GM19395 (cell line): Measurements from ENCODE around the gene GK.
"Not testable (repeated sequence)": the region's sequence is repeated elsewhere in the genome, so short reads cannot be mapped to it uniquely, and the experiment has no call there.

Source experiments
- ATAC-seq: cut with Tn5 transposase; IDR thresholded peaks from one replicate; pipeline ENCODE4 v1.9.1; 2021; ENCODE audit warnings: mild to moderate bottlenecking, moderate library complexity; ENCODE audit not compliant: unreplicated experiment

Gene GK

DNA sequence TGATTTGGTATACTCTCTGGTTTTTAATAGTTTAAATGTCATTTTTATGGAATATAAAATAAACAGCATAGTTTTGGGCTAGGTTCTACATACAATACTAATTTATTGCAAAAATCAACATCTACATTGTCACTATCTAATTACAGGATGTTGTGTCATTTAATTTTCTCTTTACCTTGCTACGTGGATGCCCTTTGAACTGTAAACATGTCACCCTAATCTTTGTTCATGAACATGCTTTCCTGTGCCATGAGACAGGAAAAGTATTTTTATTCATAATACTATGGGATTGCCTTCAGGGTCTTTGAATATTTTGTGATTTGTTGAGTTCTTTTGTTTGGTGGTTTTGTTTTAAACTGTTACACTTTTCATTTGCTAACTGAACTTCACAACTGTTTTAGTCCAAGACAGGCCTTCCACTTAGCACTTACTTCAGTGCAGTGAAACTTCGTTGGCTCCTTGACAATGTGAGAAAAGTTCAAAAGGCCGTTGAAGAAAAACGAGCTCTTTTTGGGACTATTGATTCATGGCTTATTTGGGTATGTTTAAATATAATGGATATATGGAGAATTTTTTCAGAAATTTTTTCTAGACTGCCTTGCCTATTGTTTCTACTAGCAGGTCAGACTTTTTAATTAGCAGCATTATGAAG is 40.9 kb downstream of the GK start:
- no peak for ATAC-seq

DNA sequence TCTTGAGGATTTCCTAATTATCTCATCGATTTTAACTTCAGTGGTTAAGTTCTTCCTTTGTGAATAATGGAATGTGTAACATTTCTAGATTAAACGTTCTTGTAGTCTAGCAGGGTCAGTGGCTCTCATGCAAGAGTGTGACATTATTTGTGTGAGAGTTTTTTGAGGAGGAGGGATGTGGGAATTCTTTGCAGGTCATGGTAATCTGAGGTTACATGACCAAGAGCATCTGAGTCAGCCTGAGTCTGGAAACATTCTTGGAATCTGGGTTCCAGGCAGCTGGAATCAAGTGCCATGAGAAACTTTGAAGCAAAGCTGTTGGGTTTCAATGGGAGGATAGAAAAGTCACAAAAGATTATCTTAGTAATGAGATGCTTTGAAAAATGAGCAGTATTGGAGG is 49.5 kb downstream of the GK start:
- ATAC-seq: no peak

DNA sequence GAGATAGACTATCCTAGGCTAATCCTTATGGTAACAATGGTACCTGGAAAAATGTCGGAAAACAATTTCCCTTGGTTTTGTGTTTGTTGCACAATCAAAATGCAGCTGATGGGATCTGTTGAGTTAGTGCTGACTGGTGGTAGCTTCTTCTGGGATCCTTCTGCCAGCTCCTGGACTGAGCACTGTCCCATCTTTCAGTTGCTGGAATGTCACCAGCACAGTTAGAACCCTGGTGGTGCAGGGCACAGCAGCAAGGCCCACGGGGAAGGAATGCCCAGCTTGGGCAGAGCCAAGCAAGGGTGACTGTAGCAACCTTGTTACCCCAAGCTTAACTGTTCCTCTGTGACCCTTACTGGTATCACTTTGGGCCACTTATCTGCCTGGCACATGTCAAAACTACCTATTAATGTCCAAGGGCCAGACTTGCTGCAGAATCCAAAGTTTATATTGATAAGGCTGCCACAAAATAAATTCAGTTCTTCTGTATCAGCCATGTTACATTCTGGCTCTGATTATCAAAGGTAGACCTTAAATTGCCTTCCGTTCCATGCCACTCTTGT is 53.1 kb downstream of the GK start:
- ATAC-seq: no peak

DNA sequence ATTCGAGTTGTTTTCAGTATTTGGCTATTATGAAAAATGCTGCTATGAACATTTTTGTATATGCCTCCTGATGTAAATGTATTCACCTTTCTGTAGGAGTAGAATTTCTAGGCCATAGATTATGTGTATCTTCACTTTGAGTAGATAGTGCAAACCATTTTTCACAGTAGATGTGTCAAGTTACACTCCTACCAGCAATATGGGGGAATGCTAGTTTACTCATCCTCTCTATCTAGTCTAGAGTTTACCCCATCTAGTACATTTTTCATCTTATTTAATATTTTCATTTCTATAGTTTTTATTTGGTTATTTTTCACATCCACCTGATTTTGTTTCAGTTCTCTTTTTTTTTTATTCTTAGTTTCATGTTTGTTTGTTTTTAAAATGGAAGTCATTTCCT is 59.0 kb downstream of the GK start:
- no peak for ATAC-seq

DNA sequence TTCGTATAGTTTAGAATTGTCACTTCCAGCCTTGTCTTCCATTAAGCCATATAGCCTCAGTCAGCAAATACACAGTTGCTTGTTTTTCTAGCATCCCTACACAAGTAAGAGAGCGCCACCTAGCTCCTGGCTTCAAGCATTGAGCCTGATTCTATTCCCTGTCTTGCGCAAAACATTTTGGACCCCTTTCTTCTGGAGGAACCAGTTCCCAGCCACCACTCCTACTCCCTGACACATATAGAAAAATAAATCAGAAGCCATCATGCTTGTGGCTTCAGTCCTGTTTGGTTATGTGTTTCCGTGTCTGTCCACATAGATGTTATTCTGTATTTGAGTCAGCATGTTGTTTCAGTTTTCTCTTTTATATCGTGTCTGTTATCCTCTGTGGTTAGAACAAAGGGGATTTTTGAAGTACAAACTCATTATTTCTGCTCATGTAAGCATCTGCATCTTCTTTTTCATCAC is 59.9 kb downstream of the GK start:
- ATAC-seq: peak; percentile 98

DNA sequence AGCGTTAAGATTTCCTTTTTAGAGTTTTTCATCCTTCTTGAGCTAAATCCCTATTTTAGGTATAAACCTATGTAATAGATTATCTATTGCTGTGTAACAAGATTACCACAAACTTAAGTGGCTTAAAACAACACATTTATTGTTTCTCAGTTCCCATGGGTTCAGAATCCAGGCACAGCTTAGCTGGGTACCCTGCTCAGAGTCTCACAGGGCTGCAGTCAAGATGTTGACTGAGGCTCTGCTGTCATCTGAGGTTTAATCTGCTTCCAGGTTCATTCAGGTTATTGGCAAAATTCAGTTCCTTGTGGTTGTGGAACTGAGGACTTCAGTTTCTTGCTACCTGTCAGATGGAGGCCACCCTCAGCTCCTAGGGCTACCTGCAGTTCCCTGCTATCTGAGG is 60.9 kb downstream of the GK start:
- no peak for ATAC-seq

DNA sequence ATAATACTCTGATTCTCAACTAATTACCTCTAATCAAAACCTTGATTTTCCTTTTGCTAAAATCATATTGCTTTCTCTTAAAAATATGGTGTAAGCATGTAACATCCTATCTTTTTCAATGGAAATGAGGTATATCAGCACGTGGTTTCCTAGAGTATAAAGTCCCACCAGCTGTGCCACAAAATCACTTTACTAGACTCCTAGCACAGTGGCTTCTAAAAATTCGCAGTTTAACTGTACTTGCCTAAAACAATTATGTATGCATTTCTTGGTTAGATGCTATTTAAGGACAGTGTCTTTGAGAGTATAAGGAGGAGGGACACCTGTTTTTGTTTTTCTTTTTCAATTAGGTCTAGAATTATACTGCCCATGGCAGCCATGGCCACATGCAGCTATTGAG is 62.8 kb downstream of the GK start:
- ATAC-seq: no peak

DNA sequence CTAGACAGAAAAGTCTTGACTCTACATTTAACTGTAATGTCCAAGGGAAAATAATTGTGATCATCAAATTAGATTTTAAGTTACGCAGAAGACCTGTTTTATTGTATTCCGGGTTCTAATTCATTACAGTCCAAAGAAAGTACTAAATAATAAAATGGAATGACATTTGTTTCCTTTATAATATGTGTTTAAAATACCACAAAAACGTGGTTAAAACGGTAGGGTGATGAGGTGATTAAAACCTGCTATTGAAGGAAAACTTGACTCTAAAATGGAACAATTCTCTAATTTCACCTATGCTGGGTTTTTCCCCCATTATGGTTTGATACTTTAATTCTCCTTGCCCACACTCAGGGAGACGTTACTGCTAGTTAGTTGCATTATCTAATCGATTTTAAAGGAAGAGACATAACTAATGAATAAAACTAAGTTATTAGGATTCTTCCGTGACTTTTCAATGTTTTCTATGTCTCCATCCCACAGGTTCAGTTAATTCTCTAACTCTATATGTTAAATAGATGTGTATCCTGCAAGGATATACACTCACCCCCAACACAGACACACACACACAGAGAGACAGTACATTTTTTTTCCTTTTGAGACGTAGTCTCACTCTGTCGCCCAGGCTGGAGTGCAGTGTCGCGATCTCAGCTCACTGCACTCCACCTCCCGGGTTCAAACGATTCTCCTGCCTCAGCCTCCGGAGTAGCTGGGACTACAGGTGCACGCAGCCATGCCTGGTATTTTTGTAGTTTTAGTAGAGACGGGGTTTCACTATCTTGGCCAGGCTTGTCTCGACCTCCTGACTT is 80.8 kb downstream of the GK start:
- no peak for ATAC-seq

DNA sequence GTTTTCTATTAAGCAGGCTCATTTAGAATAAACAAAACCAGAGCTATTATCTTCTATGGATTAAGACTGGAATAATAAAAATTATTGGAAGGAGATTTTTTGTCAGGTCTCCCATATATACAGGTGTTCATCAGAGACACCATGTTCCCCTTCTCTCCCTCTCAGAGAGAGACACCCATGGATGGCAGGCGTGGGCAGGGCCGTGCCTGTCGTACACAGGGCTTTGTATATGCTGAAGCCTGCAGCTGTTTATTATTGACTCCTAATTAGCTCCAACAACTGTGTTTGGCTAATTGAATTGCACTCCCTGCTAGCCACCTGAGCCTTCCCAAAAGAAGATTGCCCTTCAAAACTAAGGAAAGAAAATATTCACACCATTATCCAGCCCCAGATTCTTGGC is 81.6 kb downstream of the GK start:
- ATAC-seq: no peak

DNA sequence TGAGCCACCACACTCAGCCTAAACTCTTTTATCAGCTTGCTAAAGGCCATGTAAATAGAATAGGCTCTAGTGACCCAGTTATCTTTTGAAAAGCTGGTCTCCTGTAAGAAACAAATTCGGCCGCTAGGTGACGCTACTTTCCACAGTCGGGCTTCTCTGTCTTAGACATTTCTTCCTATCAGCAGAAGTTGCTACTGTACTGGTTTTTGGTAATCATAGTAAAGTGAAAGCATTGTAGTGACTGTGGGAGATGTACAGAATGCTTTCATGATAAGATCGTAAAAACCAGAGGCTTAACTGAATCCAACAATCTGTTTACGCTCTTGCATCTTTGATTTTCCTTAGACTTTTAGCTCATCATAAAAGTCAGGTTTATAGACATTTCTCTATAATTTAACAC is 82.6 kb downstream of the GK start:
- peak; percentile 94 for ATAC-seq

DNA sequence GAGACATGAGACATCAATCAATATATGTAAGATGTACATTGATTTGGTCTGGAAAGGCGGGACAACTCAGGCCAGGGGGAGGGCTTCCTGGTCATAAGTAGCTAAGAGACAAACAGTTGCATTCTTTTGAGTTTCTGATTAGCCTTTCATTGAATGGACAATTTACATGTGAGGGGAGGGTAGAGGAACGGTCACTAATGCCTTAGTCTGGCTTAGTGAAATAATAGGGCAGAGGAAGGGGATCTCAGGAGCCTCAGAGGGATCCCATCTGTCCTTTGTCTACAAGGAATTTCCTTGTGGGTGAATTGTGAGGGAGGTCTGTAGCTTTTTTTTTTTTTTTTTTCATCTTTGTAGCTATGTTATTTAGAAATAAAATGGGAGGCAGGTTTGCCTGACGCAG is 88.3 kb downstream of the GK start:
- ATAC-seq: no peak

DNA sequence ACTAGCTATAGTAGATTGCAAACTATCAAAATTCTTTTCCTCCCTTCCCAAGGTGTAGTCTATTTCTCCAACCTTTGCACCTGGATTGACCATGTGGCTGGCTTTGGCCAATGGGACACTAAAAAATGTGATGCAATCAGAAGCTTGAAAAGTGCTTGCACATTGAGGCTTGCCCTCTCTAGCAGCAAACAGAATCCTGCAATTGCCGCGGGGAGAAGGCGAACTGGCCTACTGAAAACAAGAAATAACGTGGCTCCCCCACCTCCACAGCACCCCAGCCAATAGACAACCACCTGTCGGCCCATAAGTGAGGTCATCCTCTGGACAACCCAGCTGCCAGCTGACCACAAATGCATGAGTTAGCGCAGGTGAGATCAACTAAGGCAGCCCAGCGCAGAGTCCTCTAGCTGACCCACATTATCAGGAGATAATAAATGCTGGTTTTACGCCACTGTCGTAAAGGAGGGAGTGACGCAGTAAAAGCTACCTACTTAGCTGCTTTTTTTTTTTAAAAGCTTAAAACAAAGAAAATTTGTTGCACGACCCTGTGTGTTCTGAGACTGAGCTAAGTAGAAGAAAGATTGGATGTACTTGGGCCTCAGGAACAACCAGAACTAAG is 95.2 kb downstream of the GK start:
- ATAC-seq: no peak

DNA sequence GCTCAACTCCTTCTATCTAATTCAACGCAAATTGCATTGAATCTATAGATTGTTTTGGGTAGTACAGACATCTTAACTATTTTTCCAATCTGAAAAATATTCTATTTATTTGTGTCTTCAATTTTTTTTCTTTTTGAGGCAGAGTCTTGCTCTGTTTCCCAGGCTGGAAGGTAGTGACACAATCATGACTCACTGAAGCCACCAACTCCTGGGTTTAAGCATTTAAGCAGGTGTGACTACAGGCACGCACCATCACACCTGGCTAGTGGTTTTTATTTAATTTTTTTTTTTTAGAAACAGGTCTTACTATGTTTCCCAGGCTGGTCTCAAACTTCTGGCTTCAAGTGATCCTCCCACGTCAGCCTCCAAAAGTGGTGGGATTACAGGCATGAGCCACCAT is 98.3 kb downstream of the GK start:
- no peak for ATAC-seq

DNA sequence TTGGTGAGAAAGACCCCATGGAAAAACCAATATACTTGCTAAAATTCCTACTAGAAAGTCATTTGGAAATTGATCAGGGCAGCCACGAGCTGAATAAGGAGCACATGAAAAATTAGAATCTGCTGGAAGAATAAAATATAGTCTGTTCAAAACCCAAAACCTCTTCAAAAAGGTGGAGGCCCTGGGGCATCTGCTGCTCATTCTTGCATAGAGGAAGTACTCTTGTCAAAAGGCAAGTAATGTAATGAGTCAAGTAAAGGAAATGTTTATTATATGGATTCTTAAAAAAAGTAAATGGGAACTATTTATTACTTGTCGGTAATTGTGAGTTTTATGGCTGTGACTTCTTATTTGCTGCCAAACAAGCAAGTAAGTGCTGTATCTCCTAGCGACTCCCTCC is 109.5 kb downstream of the GK start:
- no peak for ATAC-seq

DNA sequence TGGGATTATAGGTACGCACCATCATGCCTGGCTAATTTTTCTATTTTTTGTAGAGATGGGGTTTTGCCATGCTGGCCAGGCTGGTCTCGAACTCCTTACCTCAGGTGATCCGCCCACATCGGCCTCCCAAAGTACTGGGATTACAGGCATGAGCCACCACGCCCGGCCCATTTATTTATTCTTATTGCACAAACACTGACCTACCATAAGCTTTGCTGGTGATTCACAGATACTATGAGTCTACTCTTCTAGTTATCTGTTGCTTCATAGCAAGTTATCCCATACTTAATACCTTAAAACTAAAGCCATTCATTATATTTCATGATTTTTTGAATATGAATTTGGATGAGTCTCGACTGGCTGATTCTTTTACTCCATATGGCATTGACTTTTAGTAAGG is 120.5 kb downstream of the GK start:
- ATAC-seq: not testable (repeated sequence)

DNA sequence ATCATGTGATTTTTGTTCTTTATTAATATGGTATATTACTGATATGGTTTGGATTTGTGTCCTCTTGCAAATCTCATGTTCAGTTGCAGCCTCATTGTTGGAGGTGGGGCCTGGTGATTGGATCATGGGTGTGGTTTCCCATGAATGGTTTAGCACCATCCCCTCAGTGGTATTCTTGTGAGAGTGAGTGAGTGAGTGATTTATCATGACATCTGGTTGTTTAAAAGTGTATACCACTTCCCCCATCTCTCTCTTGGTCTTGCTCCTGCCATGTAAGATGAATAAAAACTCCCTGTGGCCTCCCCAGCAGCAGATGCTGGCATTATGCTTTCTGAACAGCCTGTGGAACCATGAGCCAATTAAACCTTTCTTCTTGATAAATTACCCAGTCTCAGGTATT is 124.4 kb downstream of the GK start:
- no peak for ATAC-seq

DNA sequence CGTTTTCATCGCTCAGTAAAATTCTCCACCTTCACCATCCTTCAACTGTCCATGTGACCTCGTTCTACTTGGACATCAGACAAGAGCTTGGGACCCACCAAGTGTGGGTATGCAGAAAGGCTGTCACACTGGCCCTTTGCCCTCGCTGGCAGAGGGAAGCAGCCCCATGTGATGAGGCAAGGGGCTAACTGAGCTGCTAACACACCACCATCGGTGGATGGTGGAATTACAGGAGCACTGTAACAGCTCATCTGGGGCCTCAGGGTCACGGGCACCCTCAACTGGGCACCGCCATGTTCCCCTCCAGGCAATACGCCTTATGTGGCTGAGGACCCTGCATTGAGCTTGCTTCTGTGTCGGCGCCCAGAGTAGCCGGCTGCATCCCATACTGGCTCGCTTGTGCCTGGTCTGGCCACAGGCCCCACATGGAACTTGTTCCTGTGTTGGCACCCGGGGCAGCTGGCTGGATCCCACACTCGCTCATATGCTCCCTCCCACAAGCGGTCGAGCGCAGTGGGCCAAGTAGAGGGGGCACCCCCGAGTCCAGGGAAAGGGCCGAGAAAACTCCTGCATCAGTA is 126.3 kb downstream of the GK start:
- no peak for ATAC-seq
